NCI-H1105 (cell line): Measurements from ENCODE around the gene HSD11B2.

Source experiments
- DNase-seq: peaks from one replicate; lab custom pipeline; 2025; lab: John Stamatoyannopoulos, UW

HSD11B2 gene

DNA sequence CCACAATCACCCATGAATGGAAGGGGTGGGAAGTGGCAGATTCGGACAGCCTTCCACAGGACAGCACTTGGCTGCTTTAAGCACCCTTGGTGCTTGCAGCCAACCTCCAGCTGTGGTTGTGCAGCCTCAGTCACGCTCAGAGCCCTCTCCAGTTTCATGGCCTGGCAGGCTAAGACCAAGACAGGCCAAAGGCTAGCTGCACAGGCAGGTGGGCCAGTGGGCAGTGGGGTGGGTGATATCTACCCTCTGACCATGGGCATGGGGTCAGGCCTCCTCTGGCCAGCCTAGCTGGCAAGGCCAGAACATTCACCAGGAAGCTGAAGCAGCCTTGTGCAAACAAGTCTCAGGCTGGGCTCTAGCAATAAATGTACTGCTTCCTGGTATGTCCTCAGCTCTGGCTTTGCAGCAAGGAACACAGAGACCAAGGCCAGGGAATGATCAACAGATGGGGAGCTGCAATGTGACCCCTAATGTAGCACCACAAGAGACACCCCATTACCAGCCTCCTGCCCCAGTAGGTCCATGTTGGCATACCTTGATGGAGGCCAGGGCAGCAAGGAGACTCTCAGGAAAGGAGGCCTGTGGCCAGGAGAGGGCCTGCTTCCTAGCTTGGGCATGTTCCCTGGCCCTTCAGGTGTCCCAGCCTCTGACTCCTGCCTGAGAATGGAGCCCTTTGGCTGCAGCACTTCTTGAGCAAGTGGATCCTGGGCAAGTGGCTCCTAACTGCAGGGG is 20.9 kb downstream of the HSD11B2 start:
- DNase-seq: no peak

DNA sequence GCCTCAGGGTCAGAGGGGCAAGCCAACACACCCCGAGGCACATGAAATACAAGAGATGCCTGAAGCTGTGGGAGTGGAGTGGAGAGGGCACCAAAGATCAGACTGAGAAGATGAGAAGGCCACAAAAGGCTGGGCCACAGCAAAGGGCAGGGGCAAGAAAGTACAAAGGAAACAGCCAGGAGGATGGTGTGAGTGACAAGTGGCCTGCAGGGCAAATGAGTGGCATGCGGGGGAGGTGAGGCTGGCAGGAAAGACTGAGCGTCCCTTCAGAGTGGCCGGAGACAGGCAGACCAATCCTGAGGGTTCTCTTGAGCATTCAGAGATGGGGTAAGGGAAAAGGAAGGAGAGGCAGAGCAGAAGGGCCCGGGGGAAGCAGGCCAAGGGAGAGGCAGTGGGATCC is 23.2 kb downstream of the HSD11B2 start:
- no peak for DNase-seq

DNA sequence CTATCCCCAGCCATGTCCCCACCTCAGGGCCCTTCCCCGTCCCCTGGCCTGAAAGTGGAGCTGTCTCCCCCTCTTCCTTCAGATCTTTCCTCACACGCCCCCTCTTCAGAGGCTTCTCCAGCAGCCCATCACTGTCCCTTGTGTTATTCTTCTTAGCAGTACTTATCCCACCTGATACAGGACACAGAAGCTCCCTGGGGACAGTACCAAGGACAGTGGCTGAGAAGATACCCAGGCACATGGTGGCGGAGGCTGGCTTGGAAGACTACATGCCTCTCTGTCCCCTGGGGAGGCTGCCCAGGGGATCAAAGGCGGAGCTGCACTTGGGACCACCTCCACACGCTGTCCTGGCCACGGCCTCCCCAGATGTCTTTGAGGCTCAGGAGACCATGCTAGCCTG is 23.9 kb downstream of the HSD11B2 start:
- no peak for DNase-seq

DNA sequence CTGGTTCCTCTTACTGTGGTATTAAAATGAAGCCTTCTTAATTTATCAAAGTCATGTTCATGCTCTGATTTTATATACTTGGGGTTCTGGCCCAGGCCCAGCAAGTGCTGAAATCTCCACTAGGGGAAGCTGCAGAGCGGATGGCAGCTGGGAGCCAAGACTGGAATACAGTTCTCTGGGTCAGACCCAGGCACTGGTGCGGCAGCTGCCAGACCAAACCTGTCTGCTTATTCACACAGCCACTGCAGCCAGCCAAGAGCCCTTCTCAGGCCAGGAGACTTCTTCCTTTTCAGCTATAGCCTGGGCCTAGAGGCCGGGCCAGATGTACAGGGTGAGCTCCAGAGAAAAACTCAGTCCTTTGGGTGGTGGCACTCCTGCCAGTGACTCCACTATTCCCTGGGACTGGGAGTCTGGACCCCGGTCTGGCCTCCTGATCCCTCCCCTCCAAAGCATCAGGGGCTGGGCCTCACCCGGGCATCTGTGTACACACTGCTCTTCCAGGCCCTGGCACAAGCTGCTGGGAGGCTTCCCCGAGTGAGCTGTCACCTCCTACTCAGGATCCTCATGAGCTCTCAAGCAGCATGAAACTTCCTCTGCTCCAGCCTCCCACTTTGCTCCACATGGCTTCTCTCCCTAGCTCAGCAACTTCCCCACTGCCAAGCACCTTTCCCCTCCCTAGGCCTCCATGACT is 25.6 kb downstream of the HSD11B2 start:
- no peak for DNase-seq

DNA sequence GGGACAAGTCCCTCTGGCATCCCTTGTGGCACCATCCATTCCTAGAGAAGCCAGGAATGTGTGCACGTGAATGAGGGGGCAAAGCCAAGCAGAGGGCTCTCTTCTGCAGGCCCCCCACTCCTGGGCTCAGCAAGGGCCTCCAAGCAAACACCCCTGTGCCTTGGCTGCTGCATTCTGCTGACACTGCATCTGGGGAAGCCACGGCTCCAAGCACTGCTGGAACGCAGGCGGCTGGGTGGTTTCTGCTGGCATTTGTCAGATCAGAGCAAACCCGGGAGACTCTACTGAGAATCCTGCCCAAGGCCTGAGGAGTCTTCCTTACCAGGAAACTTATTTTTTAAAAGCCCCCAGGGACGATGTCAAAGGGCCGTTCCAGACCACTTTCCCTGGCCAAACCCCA is 26.7 kb downstream of the HSD11B2 start:
- no peak for DNase-seq

DNA sequence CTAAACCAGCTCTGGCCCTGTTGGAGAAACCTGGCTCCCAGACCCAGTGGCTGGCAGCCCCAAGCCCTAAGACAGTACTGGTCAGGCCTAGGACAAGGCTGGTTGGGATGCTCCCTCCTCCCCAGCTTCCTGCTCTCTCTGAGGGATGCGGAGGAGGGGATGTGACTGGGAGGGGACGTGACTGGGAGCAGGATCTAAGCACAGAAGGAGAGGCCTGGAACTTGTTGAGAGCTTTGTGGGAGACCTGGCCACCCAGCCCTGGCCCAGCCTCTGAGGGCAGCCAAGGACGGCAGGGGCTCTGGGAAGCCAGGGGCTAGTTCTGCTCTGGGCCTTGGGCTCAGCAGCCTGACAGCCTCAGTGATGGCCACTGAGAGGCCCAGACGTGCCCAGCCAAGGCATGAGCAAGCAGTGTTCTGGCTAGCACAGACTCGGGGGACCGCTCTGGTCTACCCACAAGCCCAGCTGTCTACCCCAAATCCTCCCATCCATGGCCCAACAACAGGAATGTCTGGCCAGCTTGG is 27.3 kb downstream of the HSD11B2 start:
- no peak for DNase-seq

DNA sequence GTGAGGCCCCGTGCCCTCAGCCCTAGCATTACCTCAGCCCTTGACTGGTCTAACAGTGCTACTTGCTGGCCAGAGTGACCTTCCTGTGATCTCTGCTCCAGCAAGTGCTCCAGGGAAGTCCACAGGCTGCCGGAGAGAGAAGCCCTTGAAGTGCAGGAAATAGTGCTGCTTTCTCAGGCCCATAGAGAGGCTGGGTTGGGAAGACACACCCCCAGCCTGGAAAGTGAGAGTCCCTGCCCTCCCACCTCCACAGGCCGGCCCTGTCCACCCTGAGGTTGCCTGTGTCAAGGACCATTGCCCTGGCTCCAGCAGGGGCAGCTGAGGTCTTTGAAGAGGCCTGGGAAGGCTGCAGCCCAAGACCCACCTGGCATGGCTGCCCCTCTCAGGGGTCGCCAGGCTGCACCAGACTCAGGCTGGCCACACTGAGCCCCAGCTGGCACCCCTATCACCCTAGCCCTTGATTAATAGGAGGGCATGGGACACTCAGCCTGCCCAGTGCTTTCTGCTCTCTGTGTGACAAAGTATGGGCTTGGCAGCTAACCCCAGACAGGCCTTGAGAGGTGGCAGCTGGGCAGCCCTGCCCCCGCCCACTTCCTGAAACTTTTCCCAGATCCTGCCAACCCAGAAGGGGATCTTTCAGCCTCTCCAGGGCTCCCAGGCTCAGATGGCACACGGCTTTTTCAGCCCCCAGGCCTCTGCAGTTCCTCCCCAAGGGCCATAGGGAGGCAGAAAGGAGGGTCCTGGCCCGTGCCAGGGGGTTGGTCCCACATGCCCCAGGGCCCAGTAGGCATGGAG is 28.3 kb downstream of the HSD11B2 start:
- DNase-seq: no peak

DNA sequence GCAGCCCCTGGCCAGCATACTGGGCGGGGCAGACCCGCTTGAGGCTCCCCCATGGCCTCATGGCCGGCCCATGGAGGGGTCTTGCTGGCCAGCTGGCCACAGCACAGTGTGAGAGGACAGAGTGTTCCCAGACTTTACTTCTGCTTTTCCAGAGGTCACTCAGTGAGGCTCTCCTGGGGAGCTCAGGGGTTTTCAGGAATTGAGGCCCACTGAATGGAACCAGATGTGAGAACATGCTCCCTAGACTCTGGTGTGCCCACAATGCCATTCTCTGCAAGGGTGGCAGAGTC is 28.9 kb downstream of the HSD11B2 start:
- no peak for DNase-seq

DNA sequence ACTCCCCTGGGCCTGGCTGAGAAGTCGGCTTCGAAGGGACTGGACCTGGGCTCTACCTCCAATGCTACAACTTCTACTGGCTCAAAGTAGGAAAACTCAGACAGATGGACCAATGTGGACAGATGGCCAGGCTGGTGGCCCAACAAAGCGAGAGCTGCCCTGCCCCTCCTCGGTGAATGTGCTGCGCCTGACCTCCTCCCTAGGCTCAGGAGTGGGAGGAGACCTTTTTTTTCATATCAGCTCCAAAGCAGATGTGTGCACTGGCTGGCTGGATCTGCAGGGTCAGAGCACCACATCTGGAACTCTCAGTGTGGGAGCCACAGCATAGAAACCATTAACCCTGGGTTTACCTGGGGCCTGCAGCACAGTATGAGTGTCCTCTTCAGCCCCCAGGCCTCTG is 29.2 kb downstream of the HSD11B2 start:
- DNase-seq: no peak

DNA sequence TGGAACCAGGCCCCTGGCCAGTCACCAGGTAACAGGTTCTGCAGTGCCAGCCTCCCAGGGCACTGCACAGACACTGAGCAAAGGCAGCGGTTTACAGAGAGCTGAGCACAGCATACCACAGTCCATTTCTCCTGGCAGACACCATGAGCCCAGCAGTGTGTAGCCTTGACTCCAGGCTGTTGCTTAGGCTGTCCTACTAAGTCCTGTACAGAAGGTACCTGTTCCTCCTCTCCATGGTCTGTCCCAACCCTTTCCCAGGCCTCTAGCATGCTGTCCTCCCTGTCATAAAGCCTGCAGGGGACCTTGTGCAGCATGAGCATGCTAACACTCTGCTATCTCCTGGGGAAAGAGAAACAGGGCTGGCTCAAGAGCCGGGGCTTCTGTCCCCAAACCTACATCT is 30.0 kb downstream of the HSD11B2 start:
- no peak for DNase-seq

DNA sequence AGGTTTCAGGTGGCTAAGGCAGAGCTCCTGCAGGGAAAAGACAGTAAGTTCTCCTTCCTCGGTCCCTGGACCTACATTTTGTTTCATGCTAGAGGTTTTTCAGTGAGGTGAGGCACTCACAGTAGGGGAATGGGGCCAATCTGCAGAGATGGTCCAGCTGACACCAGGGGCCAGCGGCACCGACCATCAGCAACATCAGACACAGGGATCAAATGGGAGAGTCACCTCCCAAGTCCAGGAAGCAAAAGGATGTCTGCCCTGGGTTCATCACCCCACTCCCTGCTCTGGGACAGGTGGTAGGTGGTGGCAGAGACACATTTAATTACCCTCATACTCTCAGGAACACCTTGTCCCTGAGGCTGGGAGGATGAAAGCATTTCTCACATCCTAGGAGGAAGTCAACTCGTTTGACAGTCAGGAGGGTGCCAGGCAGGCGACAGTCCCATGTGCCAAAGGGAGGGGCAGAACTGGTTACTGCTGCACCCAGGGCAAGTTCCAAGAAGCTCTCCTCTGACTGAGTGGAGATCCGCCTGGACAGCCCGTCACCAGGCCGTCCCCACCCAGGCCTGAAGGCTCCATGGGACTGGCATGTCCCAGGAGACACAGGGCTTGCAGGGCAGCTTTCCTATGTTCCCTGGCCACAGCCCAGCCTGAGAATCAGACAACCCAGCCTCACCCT is 30.8 kb downstream of the HSD11B2 start:
- no peak for DNase-seq

DNA sequence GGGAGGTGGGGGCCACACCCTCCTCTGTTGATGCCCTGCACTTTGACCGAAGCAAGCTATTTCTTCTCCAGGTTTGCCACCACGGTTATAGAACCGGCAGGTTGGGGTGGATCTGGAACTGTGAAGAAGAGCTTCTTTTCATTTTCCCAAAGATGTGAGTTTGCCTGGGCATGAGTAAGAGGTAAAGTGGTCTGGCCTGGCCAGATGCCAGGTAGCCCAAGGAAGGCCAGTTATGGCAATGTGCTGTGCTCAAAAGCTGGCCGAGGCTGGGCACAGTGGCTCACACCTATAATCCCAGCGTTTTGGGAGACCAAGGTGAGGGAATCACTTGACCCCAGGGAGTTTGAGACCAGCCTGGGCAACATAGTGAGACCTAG is 31.3 kb downstream of the HSD11B2 start:
- DNase-seq: no peak

DNA sequence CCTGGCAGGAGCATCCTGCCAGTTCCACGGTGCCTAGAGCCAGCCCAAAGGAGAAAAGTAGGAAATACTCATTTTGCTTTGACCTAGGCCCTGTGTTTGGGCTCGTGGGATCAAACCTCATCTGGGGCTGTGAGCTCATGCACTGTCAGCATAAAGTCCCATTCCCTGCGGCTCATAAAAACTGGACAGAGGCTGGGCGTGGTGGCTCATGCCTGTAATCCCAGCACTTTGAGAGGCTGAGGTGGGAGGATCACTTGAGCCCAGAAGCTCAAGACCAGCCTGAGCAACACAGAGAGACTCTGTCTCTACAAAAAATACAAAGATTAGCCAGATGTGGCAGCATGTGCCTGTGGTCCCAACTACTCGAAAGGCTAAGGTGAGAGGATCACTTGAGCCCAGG is 32.1 kb downstream of the HSD11B2 start:
- DNase-seq: no peak

DNA sequence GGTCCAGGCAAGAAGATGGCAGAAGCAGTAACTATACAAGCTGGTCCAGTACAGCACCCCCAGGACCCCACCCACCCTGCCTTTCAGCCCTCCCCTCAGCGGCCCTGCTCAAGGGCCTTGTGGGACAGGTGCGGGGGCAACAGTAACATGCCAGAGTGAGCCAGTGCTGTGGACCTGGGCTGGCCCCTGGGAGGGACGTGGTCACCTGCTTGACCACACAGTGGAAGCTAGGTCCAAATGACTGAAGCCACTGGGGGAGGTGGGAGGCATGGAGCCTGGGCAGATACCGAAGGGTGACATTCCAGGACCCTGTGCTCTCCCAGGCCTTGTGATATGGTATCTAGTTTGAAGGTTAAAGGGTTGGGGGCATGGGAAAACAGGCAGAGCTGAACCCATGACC is 32.8 kb downstream of the HSD11B2 start:
- DNase-seq: no peak

DNA sequence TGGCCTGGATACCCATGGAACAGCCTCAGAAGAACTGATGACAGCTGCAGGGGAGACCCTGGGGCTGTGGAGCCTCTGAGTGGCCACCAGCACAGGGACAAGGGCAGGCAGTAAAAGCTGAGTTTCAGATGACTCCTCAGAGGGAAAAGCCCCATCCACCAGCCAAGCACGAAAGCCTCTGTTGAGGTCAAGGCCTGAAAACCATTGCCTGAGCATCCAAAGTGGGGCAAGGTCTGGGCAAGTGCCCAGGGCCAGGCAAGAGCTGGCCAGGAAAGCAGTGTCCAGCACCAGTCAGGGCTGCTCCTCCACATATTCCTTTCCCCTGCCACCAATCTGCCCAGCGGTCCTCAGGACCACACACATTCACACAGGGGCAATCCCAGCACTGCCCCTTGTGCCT is 33.6 kb downstream of the HSD11B2 start:
- no peak for DNase-seq

DNA sequence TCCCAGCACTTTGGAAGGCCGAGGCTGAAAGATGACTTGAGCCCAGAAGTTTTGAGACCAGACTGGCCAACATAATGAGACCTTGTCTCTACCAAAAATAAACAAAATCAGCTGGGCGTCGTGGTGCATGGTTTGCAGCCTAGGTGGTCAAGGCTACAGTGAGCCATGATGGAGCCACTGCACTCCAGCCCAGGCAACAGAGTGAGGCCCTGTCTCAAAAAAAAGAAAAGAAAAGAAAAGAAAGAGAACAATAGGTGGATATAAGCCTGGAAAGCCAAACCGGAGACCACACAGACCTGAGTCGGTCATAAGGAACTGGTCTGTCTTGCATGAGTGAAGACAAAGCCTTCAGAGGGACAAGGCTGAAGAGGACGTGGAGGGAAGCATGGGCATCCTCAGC is 35.7 kb downstream of the HSD11B2 start:
- DNase-seq: no peak

DNA sequence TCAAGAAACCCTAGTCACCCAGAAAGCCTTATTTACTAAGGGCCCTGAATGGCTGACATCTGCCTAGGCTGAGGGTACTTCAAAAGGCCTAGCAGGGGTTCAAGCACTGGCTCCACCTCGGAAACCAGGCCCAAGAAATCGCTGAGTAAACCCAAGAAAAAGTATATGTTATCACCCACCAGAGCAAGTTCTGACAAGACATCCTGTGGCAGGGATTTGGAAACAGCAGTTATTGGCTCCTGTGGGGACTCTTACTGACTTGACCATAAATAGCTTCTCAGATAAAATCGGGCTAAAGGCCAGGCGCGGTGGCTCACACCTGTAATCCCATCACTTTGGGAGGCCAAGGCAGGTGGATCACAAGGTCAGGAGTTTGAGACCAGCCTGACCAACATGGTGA is 37.8 kb downstream of the HSD11B2 start:
- no peak for DNase-seq

DNA sequence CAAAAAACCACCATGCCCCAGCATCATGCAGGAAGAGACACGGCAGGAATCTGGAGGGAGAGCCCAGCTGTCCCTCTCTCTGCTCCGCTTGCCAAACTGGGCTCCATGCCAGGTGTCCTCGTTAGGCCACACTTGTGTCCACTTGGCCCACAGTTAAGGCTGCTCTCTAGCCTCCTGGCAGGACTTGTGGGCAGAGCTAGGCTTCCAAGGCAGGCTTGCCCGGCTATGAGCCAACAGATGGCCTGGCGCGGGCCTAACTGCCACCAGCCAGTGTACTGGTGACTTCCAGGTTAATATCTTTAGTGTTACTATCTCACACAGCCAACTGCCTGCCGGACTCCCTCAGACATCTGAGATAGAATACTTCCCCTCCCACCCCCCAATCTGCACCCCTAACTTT is 39.4 kb downstream of the HSD11B2 start:
- no peak for DNase-seq

DNA sequence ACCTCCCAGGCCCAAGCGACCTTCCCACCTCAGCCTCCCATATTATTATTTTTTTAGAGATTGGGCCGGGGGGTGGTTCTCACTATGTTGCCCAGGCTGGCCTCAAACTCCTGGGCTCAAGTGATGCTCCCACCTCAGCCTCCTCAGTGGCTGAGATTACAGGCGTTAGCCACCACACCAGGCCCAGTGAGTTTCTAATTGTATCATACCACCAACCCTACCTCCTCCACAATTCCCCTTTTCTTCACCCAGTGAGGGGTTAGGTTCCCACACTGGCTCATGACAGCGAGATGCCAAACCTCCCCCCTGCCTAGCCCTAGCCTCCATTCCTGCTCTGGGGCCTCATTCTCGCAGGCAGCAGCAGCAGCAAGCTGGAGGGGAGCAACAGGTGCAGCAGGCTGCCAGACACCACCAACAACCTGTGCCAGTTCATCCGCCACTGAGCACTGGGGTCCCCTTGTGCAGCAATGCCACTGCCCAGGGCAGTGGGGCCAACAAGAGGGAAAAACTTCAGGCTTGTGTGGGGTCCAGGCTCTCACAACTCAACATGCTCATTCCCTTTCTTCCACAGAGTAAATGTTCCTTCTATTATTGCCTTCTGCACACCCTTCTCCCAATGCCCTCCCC is 41.0 kb downstream of the HSD11B2 start:
- no peak for DNase-seq

DNA sequence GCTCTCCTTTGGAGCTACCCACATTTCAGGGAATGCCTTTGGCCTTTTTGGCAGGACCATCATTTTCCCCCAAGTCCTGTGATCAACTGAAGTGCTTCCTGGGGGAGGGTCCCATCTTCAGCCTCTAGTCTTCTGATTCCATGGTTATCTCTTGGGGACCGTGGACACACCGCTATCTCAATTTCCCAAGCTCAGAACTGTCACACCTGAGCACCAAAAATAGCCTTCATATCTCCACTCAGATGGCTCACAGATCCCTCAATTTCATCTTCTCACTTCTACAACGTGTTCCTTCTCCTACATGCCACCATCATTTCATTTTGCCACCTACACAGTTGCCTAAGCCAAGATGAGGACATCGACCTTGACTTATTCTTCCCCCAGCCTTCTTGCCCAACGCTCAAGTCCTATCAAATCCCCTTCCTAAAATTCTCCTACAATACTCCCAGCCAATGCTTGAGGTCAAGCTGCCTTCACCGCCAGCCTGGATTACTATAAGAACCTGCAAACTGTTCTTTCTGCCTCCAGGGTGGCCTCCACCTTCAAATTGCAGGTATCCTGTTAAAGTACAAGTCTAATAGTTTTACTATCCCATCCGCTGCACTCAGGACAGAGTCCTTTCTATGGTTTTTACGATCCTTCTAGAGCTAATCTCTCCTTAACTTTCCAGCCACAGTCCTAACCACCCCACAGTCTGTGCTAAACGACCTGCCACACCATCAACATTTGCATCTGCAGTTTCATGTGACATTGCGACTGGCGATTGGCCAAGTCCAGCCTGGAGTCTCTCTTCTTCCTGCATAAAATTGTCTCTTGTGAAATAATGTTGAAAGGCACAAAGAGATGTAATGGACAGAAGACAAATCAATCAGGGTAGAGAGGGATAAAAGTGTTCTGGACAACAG is 43.9 kb downstream of the HSD11B2 start:
- DNase-seq: no peak

DNA sequence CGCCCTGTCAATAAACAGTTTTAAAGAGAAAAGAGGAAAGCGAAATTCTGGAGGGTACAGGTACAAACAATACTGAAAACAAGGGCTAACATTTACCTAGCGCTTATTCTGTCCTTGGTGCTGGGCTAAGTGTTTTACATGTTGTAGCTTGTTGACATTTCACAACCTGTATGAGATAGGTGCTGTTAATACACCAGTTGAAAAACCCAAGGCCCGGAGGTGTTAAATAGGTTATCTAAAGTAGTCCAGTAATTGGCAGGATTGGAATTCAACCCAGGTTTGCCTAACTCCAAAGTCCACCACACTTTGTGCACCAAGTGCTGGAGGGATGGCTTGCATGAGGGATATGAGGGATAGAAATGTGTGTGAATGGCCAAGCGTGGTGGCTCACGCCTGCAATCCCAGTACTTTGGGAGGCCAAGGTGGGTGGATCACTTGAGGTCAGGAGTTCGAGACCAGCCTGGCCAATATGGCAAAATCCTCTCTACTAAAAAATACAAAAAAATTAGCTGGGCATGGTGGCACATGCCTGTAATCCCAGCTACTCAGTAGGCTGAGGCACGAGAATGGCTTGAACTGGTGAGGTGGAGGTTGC is 47.1 kb downstream of the HSD11B2 start:
- DNase-seq: no peak
